ENCODE measurements around the gene TSPAN31. TPM values are rescaled to one million over a fixed set of nuclear protein-coding genes. Genes with fewer than 3 reads are reported as not detected.

TSPAN31 gene
- total and polyA plus RNA-seq, 9 of the 15 experiments (the other 6 are each of a cell fraction or from before 2014, with no cell fraction given), result 11.3 to 26.4 (median 14.3) TPM

DNA sequence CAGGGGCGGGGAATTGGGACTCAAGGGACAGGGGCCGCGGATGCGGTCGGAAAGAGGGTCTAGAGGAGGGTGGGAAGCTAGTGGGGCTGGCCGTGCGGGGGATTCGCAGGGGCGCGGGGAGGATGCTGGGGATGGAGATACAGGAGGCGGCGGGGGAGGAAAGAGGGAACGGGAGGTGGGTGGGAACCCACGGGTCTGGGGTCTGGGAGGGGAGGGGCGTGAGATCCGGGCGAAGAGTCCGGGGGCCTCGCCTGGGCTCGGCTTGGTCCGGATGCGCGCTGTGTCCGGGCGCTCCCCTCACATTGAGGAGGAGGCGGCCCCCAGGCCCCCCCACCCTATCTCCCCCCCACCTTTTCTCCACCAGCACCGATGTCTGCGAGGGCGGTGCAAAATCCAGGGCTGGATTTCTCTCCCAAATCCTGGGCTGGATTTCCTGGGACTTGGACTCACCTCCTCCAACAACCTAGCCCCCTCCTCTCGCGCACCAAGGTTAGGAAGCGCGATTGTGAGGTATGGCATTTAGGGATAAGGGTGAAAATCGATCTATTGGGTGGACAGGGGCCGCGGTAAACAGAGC, 6.1 kb upstream of the TSPAN31 start, which contains the start of gene AGAP2 (continued):
- TF ChIP-seq NEUROD1 (IDR thresholded peaks at IDR 0.05; ENCODE audit: borderline replicate concordance, low read depth, low read length, partially characterized antibody), result peak; percentile 91
- TF ChIP-seq, protein P1, sequence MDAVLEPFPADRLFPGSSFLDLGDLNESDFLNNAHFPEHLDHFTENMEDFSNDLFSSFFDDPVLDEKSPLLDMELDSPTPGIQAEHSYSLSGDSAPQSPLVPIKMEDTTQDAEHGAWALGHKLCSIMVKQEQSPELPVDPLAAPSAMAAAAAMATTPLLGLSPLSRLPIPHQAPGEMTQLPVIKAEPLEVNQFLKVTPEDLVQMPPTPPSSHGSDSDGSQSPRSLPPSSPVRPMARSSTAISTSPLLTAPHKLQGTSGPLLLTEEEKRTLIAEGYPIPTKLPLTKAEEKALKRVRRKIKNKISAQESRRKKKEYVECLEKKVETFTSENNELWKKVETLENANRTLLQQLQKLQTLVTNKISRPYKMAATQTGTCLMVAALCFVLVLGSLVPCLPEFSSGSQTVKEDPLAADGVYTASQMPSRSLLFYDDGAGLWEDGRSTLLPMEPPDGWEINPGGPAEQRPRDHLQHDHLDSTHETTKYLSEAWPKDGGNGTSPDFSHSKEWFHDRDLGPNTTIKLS (IDR thresholded peaks at IDR 0.05; ENCODE audit: borderline replicate concordance, low read depth), result no peak
- TF ChIP-seq ARID1B (IDR thresholded peaks at IDR 0.05), result no peak
- TF ChIP-seq MCM2 (IDR thresholded peaks at IDR 0.05; ENCODE audit: low read depth), result no peak
- TF ChIP-seq MEF2D (tag; conservative IDR thresholded peaks at IDR 0.05; ENCODE audit: low read depth), result no peak
- TF ChIP-seq LEF1 (IDR thresholded peaks at IDR 0.05), result no peak
- no peak for TF ChIP-seq ZNF695 (CRISPR knock-in tag; IDR thresholded peaks at IDR 0.05)
- TF ChIP-seq, protein P2, sequence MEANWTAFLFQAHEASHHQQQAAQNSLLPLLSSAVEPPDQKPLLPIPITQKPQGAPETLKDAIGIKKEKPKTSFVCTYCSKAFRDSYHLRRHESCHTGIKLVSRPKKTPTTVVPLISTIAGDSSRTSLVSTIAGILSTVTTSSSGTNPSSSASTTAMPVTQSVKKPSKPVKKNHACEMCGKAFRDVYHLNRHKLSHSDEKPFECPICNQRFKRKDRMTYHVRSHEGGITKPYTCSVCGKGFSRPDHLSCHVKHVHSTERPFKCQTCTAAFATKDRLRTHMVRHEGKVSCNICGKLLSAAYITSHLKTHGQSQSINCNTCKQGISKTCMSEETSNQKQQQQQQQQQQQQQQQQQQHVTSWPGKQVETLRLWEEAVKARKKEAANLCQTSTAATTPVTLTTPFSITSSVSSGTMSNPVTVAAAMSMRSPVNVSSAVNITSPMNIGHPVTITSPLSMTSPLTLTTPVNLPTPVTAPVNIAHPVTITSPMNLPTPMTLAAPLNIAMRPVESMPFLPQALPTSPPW (CRISPR knock-in tag; IDR thresholded peaks at IDR 0.05), result peak; percentile 33; the same call in 1 of the 2 replicates
- no peak for TF ChIP-seq ZNF586 (CRISPR knock-in tag; conservative IDR thresholded peaks at IDR 0.05)
- TF ChIP-seq, protein P3, sequence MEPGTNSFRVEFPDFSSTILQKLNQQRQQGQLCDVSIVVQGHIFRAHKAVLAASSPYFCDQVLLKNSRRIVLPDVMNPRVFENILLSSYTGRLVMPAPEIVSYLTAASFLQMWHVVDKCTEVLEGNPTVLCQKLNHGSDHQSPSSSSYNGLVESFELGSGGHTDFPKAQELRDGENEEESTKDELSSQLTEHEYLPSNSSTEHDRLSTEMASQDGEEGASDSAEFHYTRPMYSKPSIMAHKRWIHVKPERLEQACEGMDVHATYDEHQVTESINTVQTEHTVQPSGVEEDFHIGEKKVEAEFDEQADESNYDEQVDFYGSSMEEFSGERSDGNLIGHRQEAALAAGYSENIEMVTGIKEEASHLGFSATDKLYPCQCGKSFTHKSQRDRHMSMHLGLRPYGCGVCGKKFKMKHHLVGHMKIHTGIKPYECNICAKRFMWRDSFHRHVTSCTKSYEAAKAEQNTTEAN (CRISPR knock-in tag; IDR thresholded peaks at IDR 0.05), result no peak
- TF ChIP-seq EGR1 (conservative IDR thresholded peaks at IDR 0.05), result peak; percentile 57; the same call in 1 of the 2 replicates
- TF ChIP-seq, protein P4, sequence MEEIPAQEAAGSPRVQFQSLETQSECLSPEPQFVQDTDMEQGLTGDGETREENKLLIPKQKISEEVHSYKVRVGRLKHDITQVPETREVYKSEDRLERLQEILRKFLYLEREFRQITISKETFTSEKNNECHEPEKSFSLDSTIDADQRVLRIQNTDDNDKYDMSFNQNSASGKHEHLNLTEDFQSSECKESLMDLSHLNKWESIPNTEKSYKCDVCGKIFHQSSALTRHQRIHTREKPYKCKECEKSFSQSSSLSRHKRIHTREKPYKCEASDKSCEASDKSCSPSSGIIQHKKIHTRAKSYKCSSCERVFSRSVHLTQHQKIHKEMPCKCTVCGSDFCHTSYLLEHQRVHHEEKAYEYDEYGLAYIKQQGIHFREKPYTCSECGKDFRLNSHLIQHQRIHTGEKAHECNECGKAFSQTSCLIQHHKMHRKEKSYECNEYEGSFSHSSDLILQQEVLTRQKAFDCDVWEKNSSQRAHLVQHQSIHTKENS (CRISPR knock-in tag; IDR thresholded peaks at IDR 0.05), result no peak
- TF ChIP-seq FOXJ2 (tag; IDR thresholded peaks at IDR 0.05), result no peak
- TF ChIP-seq HNRNPL (IDR thresholded peaks at IDR 0.05; ENCODE audit: low read depth, low read length), result no peak
- peak; percentile 77 for TF ChIP-seq PCBP1 (IDR thresholded peaks at IDR 0.05; ENCODE audit: low read depth, low read length, poor library complexity, severe bottlenecking)
- TF ChIP-seq, protein P5, sequence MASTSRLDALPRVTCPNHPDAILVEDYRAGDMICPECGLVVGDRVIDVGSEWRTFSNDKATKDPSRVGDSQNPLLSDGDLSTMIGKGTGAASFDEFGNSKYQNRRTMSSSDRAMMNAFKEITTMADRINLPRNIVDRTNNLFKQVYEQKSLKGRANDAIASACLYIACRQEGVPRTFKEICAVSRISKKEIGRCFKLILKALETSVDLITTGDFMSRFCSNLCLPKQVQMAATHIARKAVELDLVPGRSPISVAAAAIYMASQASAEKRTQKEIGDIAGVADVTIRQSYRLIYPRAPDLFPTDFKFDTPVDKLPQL (IDR thresholded peaks at IDR 0.05; ENCODE audit: extremely low read depth, insufficient read length), result no peak
- TF ChIP-seq EZH2 (IDR thresholded peaks at IDR 0.05; ENCODE audit: borderline replicate concordance, low read depth, low read length), result no peak
- TF ChIP-seq ZKSCAN8 (CRISPR knock-in tag; IDR thresholded peaks at IDR 0.05), result no peak
- TF ChIP-seq HCFC1 (IDR thresholded peaks at IDR 0.05; ENCODE audit: low read depth, low read length), result no peak
- no peak for TF ChIP-seq ZNF57 (CRISPR knock-in tag; IDR thresholded peaks at IDR 0.05)
- no peak for TF ChIP-seq BRCA1 (IDR thresholded peaks at IDR 0.05)
- TF ChIP-seq BRCA1 (CRISPR knock-in tag; IDR thresholded peaks at IDR 0.05), result no peak
- no peak for TF ChIP-seq RAD51 (IDR thresholded peaks at IDR 0.05; ENCODE audit: borderline replicate concordance, low read depth)

Data from K562 (cell line).